Measurements from ENCODE around the gene TRMT61A.
"Not testable (repeated sequence)": the region's sequence is repeated elsewhere in the genome, so short reads cannot be mapped to it uniquely, and the experiment has no call there.

TRMT61A gene

DNA sequence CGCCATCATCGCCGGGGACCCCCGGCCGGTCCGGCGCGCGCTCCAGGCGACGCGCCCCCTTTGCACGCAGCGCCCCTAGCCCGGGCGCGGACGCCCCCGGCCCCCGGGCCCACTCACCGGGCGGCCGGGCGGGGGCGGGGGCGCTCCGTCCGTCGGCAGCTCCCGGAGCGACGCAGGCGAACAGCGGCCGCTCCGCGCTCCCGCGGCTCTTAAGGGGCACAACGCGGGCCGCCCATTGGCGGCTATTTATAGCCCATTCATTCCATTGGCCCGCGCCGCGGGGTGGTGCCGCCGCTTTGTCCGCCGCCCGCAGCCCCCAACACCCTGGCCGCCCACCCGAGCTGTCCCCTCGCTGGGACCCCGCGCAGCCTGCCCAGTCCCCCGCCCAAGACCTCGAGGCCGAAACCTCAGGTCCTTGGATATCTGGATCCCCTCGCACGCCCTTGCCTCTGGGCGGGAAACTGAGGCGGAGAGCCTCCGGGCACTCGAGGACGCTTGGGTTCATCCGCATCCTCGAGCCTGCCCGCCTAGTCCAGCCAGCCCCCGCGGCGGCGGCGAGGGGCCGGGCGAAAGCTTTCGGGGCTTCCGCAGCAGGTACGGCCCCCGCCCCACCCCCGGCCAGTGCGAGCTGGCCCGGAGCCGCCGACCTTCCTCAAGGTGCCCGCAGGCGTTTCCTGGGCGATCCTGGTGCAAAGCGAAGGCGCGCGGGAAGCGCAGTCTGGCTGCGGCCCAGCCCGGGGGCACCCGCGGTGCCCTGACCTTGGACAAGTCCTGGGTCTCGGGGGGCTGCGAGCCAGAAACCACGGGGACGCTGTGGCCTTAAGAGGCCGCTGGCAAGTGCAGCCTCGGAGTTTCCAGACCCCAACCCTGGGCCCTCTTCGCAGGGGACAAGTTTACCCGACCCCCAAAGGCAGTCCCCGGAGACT, 6.1 kb upstream of the TRMT61A start, which contains the start of gene CKB:
CKB (minus strand) TSS at position 182 of the 926 bp plus-strand sequence. CDS start 337 bp downstream, outside the sequence.
- DNase-seq (ENCODE audit: low spot score): peak; percentile 84

DNA sequence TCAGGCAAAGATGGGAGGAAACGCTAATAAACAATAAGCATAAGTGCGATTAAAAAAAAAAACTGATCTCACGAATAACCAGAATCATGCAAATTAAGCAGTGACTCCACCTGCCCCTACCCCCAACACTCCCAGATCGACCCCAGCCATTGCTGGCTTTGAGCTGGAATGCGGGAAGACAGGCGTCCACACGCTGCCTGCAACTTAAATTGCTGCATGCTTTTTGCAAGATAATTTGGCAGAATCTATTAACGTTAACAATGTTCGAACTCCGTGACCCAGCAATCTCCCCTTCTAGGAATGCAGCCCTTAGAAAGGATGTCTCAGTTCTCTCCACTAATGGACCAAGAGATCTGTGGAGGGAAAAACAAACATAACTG, 5.4 kb upstream of the TRMT61A start:
- DNase-seq (ENCODE audit: low spot score): no peak

DNA sequence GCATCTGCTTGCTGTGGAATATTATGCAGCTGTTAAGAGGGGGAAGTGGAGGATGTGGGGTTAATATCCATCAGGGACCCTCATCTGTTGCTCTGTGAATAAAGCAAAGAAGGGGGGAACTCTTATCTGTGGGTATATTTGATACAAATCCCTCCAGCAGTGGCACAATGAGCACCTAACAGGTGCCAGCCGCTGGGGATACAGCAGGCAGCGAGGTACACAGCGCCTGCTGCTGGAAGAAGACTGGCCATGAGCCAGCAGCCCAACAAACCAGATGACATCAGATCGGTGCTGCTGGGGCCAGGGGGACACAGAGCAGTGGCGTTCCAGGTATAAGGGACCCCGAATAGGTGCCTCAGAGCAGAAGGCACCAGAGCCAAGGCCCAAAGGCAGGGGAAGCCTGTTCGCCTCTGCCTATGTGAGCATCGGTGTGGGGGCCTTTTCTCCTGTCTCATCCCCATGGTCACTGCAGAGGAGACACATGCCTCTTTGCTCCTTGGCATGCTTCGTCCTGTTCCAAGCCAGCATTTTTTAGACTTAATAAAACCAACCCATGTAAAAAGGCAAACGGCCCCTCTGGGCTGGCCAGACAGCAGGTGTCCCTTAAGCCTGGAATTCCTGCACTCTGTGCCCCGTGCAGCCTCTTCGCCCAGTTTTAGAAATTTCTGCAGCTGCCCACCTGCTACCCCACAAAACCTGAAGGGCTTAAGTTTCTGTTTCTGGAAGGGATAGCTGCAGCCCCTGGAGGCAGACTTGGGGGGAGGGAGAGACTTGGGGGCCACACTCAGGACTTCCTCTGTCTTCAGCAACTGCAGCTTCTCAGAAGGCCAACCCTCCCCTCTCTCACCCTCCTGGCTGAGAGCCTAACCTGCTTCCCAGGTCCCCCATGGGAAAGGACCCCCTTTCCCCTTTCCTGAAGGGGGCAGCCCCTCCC, 4.7 kb upstream of the TRMT61A start:
- DNase-seq (ENCODE audit: low spot score): no peak

DNA sequence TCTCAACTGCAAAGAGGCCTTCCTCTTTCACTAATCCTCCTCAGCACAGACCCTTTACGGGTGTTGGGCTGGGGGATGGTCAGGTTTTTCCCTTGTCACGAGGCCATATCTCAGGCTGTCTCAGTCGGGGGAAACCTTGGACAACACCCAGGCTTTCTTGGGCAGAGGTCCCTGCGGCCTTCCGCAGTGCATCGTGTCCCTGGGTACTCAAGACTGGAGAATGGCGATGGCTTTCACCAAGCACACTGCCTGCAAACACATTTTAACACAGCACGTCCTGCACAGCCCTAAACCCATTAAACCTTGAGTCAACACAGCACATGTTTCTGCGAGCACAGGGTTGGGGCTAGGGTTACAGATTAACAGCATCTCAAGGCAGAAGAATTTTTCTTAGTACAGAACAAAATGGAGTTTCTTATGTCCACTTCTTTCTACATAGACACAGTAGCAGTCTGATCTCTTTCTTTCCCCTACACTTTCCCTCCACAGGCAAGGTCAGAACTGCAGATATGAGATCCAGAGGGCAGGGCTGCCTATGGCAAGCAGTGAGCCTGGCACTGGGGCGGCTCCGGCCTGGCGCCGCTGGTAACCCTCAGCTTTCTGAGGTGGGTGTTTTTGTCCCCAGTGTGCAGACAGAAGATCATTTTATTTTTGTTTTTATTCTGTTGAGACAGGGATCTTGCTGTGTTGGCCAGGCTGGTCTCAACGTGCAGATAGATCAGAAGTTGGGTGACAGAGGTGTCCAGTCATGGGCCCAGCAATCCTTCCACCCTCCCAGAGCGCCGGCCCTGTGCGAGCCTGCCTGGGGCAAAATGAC, 3.4 kb upstream of the TRMT61A start:
- DNase-seq (ENCODE audit: low spot score): not testable (repeated sequence)

DNA sequence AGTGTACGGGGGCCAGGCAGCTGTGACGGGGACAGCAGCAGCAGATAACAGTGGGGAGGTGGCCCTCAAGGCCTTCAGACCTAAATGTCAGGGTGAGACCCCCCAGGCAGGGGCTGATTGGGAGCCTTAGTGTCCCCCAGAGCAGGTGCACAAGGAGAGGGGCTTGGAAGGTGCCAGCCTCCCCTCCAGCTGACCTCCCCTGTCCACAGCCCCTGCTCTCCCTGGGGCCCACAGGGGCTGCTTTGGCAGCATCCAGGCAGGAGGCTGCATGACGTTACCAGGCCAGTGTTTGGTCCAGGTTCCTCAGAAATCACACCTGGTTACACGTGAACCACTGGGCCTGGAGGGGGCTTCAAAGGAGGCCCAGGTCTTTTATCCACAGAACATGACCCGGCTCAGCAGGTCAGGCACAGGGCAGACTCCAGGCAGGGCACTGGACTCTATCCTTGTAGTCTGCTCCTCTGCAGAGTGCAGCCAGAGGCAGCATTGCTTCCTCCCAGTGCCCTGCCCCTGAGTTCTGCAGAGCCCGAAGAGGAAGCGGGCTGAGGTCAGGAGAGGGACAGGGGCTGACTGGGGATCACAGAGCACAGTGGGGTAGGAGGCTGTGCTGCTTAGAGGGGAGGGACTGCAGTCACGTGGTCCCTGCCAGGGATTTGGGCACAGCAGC, 2.6 kb upstream of the TRMT61A start:
- DNase-seq (ENCODE audit: low spot score): no peak

DNA sequence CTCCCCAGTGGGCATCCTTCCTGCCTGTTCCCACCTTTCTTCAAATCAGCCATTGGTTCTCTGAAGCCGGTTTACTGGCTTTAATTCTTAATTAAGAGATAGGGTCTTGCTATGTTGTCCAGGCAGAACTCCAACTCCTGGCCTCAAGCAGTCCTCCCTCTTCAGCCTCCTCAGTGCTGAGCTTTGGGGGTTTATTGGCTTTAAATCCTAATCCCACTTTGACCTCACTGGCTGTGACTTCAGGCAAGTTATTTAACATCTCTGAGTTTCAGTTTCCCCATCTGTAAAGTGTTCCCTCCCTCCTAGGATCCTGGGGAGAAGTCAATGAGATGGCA, 2.1 kb upstream of the TRMT61A start:
- no peak for DNase-seq (ENCODE audit: low spot score)

DNA sequence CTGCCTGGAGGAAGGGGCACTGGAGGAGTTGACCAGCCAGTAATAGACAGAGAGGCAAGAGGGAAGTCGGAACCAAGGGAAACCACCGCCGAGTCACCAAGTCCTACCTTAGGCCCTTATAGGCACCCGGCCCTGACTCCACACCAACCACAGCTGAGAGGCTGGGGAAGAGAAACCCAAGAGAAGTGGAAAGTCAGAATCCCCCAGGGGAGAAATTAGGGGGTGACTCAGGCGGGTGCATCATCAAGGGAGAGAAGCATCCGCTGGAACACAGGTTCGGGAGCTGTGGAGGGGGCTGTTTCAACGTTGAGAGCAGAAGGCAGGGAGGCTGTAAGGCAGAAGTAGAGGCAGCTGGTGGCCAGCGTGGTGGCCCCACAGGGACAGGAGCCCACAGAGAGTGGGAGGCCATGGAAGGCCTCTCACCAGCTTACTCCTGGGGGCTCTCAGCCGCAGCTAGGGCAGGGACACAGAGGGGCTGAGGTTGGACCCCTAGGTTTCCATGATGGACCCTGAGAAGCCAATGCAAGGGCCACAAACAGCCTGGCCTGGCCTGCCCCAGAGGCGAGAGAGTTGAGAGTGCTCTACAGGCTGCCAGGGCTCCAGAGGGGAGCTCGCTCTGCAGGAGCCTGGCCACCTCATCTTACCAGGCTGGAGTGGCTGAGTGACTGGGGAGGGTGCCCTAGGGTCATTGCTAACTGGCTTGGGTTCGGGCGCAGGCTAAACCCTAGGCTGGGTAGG, 1.4 kb upstream of the TRMT61A start:
- no peak for DNase-seq (ENCODE audit: low spot score)

DNA sequence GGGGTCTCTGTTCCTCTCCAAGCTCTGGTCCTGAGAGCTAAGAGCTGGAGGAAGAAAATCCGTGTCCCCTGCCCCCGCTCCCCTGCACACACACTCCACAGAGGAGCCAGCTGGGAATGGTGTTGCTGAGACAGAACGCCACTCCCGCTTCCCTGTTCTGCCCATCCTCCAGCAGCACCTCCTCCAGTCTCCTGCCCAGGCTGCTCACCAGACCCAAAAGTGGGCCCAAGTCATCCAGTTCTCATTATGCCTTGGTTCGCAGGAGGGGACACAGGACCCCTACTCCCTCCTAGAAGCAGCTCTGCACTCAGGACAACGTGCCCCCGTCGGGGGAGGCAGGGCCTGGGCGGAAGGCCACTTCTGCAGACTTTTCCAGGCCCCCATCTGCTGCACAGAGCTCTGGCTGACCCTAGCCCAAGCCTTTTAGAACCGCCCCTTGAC, 830 bp upstream of the TRMT61A start:
- DNase-seq (ENCODE audit: low spot score): no peak

DNA sequence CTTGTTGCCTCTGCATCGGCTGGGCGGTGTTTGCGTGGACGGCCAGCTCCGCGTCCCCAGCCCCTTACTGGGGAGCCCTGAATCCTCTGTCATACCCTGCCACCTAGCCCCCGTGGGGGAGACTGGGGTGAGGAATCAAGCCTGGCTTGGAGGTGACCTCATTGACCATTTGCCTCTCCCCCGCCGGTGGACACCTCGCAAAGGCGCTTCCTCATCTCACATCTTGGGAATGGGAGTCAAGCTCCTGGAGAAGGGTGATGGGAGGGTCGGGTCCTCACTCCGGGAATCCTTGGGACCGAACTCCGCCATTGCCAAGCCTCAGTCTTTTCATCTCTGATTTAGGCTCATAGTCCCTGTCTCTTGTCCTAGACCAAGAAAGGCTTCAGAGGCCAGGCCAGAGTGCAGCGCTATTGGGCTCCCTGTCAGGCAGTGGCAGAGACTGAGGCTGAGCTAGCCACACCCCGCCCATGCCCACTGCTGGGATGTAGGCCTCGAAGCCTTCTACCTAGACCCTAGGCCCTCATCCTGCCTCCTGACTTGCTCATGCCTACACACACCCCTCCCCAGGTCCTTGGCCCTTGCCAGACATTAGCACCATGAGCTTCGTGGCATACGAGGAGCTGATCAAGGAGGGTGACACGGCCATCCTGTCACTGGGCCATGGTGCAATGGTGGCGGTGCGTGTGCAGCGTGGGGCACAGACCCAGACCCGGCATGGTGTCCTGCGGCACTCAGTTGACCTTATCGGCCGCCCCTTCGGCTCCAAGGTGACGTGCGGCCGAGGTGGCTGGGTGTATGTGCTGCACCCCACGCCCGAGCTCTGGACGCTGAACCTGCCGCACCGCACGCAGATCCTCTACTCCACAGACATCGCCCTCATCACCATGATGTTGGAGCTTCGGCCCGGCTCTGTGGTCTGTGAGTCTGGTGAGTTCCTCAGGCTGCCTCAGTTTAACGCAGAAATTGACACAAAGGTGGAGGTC, 678 bp downstream of the TRMT61A start:
- DNase-seq (ENCODE audit: low spot score): no peak

DNA sequence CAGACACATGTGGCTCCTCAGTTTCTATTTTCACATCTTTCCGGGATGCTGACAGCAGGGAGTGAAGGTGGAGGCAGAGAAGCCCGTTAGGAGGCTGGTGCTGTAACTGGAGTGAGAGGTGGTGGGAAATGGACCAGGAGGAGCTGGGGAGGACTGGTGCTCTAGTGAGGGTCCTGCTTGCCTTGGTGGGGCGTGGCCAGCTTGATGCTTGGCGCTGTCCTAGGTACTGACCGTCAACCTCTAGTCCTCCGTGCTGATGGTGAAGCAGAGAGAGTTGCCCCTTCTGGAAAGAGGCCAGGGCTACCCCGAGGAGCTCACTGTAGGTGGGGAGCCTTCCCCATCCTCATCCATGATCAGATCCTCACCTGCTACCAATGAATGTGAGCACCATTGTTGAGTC, 1.4 kb downstream of the TRMT61A start:
- DNase-seq (ENCODE audit: low spot score): no peak

DNA sequence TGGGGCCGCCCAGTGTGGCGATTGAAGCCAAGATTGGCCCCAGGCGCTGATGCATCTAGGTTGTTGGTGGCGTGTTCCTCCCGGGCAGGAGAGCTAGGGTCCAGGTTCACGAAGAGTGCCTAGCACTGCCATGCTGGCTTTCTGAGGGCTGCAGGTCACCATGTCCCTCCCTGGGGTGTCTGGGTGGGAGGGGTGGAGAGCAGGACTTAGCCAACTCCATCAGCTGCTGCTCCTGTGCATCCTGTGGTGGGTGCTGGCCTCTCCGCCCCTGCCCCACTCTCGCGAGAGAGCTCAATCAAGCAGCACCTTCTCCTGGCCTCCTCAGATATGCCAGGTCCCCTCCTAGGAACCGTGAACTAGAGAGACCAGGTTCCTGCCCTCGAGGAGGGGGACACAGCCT, 1.8 kb downstream of the TRMT61A start:
- no peak for DNase-seq (ENCODE audit: low spot score)

DNA sequence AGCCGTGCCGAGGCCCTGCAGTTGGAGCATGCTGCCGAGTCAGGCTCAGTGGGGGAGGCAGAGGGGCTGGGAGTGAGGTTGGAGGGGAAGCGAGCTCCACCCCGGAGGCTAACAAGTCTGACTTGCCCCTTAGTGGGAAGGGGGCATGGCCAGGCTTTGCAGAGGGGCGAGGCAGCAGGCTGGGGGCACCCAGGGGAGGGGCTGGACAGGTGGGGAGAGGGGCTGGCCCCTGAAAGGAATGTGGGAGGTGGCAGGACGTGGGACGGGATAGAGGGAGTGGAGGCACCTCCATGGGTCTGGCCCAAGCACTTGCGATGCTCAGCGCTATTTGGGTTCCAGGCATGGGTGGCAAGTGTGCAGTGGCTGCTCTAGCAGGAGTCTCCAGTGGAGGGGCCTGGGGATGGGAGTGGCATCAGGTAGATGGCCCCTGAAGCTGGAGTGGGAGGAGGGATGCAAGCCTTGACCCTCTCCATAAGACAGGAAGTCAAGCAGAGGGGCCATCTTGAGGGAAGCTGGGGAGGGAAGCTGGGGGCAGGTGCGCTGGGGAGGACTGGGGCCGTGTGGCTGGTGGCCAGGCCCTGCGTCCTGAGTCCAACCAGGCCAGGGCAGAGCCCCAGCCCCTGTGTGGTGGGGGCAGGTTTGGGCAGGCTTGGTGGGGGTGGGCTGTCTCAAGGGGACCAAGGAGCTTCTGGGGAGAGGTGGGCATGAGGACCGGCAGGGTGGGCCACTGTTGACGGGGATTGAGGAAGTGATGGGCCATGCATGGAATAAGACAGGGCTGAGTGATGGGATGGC, 2.6 kb downstream of the TRMT61A start:
- no peak for DNase-seq (ENCODE audit: low spot score)

DNA sequence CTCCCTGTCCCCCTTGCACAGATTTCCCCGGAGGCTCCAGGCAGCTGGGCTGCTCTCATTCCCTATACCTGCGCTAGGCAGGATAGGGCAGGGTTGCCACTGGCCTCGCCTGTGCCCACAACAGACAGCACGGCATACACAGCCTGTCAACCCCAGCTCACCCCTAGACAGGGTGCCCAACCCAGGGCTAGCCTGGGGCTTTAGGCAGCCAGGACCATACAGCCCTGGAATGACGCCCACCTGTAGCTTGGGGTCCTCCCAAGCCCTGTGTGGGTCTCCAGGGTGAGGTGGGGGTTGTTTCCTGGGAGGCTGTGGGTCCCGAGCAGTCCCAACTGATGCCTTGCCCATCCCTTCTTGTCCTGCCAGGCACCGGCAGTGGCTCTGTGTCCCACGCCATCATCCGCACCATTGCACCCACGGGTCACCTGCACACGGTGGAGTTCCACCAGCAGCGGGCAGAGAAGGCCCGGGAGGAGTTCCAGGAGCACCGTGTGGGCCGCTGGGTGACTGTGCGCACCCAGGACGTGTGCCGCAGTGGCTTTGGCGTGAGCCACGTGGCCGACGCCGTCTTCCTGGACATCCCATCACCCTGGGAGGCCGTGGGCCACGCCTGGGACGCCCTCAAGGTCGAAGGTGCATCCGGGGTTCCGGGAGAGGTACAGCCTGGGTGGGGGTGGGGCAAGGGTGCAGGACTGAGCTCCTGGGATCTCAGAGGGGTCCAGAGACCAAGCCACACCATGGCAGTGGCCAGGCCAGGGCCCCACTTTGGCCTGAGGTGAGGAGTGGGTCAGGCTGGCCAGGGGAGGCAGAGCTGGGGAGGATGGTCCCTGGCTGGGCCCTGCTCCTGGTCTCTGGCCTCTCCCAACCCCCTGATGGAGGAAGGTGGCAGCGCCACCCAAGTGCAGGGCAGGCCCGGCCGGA, 3.5 kb downstream of the TRMT61A start:
- DNase-seq (ENCODE audit: low spot score): no peak

DNA sequence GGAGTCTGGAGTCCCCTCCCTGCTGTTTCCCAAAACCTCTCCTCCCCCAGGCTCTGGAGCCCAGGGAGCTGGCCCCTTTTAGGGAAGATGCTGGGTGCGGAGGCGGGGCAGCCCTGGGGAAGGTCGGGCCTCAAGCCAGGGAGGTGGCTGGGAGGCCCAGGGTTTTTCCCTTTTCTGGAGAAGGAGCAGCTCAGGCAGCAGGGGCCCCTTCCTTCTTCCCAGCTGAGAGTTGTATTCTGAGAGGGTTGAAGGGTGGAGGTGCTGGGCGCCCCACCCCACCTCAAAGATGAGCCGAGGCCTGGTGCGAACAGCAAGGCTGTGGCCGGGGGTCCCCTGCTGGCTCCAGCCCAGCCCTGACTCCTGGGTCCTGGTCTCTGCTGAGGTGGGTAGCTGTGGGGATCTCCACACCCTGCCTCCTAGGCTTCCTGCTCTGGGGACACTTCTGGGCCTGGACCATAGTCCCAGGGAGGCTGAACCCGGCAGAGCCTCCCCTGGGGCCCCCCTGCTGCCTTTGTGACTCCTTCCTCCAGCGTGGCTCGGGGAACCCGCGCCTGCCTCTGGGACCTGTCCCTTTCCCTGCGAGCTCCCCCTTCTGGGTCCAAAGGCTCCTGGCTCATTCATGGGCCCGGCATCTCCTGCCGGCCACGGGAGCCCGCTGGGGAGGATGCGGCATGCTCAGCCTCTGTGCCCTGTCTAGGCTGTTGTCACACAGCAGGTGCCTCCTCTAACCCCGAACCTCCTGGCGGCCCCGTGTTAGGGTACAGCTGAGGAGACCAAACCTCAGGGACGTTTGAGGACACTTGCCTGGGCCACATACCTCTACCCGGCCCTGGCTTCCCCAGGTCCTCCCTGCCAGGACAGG, 4.4 kb downstream of the TRMT61A start:
- no peak for DNase-seq (ENCODE audit: low spot score)

DNA sequence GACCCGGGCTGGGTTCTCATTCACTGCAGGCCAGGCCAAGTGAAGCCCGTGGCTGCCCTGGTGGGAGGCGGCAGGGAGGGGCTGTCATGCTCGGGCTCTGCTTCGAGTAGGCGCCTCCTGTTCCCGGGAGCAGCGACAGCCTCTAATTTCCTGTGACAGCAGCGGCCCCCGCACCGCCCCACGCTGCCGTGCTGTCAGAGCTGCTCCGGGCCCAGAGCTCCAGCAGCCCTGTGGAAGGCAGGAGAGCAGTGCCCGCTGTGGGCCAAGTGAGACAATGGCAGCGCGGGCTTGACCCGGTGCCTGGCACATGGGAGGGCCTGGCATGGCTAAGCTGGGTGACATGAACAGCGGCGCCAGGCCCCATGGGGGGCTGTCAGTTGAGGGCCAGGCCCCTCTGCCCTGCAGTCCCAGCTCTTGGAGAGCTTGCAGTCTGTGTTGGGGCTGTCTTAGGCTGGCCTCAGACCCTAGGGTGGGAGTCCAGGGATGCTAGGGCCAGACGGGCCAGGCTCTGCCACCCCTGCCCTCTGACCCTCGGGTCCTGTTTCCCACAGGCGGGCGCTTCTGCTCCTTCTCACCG, 5.1 kb downstream of the TRMT61A start:
- peak; percentile 82 for DNase-seq (ENCODE audit: low spot score)

DNA sequence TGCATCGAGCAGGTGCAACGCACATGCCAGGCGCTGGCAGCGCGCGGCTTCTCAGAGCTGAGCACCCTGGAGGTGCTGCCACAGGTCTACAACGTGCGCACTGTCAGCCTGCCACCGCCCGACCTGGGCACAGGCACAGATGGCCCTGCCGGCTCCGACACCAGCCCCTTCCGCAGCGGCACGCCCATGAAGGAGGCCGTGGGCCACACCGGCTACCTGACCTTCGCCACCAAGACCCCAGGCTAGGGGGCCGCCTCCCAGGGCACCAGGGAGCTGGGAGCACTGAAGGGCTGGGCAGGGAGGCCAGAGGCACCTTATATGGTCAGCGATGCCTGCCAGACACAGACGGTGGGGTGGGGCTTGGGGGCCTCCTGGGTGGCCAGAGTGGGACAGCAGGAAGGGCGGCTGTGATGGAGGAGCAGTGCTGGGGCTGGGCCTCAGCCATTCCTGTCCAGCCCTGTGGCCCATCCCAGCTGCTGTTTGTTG, 5.6 kb downstream of the TRMT61A start:
- DNase-seq (ENCODE audit: low spot score): no peak

Data from putamen (tissue), 1 donor.